Skin epidermis (tissue), 12 donors: ENCODE results near the gene C2orf72.
"Not testable (repeated sequence)": the region's sequence is repeated elsewhere in the genome, so short reads cannot be mapped to it uniquely, and the experiment has no call there.

Experiments used
- H3K27ac ChIP-seq, 21 experiments: fragments of 200-600 bp; sonication (generic) in 11 of 21; one replicate each; pipeline ENCODE4 v1.5.0; 2020; ENCODE audit warnings: mild to moderate bottlenecking in 3 of 21, inconsistent platforms in 2 of 21, moderate library complexity in 2 of 21
- H3K4me3 ChIP-seq, 7 experiments: fragments of 200-600 bp; sonication (generic) in 2 of 7; one replicate each; pipeline ENCODE4 v1.5.0; 2020; ENCODE audit warnings: inconsistent platforms in 2 of 7, mild to moderate bottlenecking in 2 of 7, moderate library complexity in 1 of 7

C2orf72 gene

GRCh38 chr2:231059756-231060155, 22.4 kb downstream of the C2orf72 start:
- no peak overlapping the region for H3K4me3 ChIP-seq
- no peak overlapping the region for H3K27ac ChIP-seq

- Histone ChIP-seq H3K27ac (no peak overlapping the region), H3K4me3 (no peak overlapping the region)
These were observed 25.5 kb downstream of the C2orf72 start for GRCh38 chr2:231062776-231063175.

- H3K27ac ChIP-seq: no peak overlapping the region
- no peak overlapping the region for H3K4me3 ChIP-seq
These were observed 26.0 kb downstream of the C2orf72 start for GRCh38 chr2:231063347-231063746.

GRCh38 chr2:231065966-231066365, 28.6 kb downstream of the C2orf72 start:
- H3K27ac ChIP-seq: no peak overlapping the region
- no peak overlapping the region for H3K4me3 ChIP-seq

GRCh38 chr2:231067531-231067930, 30.2 kb downstream of the C2orf72 start:
- not testable (repeated sequence) for H3K27ac ChIP-seq, H3K4me3 ChIP-seq

- Histone ChIP-seq H3K27ac (no peak overlapping the region), H3K4me3 (no peak overlapping the region)
These were observed 31.4 kb downstream of the C2orf72 start for GRCh38 chr2:231068525-231069222.

- no peak overlapping the region for H3K27ac ChIP-seq
These were observed 32.2 kb downstream of the C2orf72 start for GRCh38 chr2:231069379-231070054.

GRCh38 chr2:231084565-231084964, 47.2 kb downstream of the C2orf72 start:
- no peak overlapping the region for H3K4me3 ChIP-seq
- H3K27ac ChIP-seq: no peak overlapping the region

More at GRCh38 chr2:231069379-231070054, 32.2 kb downstream of the C2orf72 start:
- H3K4me3 ChIP-seq: no peak overlapping the region

GRCh38 chr2:231088754-231089153, 51.4 kb downstream of the C2orf72 start:
- Histone ChIP-seq H3K4me3 (no peak overlapping the region), H3K27ac (no peak overlapping the region)

GRCh38 chr2:231093933-231094332, 56.6 kb downstream of the C2orf72 start:
- Histone ChIP-seq H3K4me3 (no peak overlapping the region), H3K27ac (no peak overlapping the region)

- Histone ChIP-seq H3K27ac (no peak overlapping the region), H3K4me3 (no peak overlapping the region)
These were observed 57.5 kb downstream of the C2orf72 start for GRCh38 chr2:231094736-231095346.
